ENCODE results near the gene EPAS1.

Gene EPAS1

GRCh38 chr2:46421361-46421760 is 124.2 kb downstream of the EPAS1 start:
- Histone ChIP-seq H3K27me3 (ENCODE audit: insufficient read depth, poor library complexity, severe bottlenecking) (no peaks in the 10 kb centered on the region), H3K4me3 (replicated peaks; ENCODE audit: insufficient read depth, low read length) (no peak overlapping the region), H3K27ac (replicated peaks) (no peak overlapping the region)
- TF ChIP-seq POLR2AphosphoS5 (IDR thresholded peaks at IDR 0.05; ENCODE audit: low read depth) (no peak), CTCF (IDR thresholded peaks at IDR 0.05; ENCODE audit: insufficient read depth, low read length) (no peak), GABPA (IDR thresholded peaks at IDR 0.05; ENCODE audit: low read depth) (no peak), SPI1 (IDR thresholded peaks at IDR 0.05; ENCODE audit: borderline replicate concordance, low read depth) (no peak)
- TF ChIP-seq, protein P1, sequence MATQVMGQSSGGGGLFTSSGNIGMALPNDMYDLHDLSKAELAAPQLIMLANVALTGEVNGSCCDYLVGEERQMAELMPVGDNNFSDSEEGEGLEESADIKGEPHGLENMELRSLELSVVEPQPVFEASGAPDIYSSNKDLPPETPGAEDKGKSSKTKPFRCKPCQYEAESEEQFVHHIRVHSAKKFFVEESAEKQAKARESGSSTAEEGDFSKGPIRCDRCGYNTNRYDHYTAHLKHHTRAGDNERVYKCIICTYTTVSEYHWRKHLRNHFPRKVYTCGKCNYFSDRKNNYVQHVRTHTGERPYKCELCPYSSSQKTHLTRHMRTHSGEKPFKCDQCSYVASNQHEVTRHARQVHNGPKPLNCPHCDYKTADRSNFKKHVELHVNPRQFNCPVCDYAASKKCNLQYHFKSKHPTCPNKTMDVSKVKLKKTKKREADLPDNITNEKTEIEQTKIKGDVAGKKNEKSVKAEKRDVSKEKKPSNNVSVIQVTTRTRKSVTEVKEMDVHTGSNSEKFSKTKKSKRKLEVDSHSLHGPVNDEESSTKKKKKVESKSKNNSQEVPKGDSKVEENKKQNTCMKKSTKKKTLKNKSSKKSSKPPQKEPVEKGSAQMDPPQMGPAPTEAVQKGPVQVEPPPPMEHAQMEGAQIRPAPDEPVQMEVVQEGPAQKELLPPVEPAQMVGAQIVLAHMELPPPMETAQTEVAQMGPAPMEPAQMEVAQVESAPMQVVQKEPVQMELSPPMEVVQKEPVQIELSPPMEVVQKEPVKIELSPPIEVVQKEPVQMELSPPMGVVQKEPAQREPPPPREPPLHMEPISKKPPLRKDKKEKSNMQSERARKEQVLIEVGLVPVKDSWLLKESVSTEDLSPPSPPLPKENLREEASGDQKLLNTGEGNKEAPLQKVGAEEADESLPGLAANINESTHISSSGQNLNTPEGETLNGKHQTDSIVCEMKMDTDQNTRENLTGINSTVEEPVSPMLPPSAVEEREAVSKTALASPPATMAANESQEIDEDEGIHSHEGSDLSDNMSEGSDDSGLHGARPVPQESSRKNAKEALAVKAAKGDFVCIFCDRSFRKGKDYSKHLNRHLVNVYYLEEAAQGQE (IDR thresholded peaks at IDR 0.05; ENCODE audit: insufficient replicate concordance, low read depth) = no peak
- DNase-seq (ENCODE audit: low read depth in 1 of 2, low spot score in 1 of 2) = no peak

GRCh38 chr2:46422717-46423394 is 125.6 kb downstream of the EPAS1 start:
- Histone ChIP-seq H3K27me3 (ENCODE audit: insufficient read depth, poor library complexity, severe bottlenecking) (no peaks in the 10 kb centered on the region), H3K27ac (replicated peaks) (no peak overlapping the region), H3K4me3 (replicated peaks; ENCODE audit: insufficient read depth, low read length) (no peak overlapping the region)
- DNase-seq (ENCODE audit: low read depth in 1 of 2, low spot score in 1 of 2) = no peak
- TF ChIP-seq POLR2AphosphoS5 (IDR thresholded peaks at IDR 0.05; ENCODE audit: low read depth) (no peak), GABPA (IDR thresholded peaks at IDR 0.05; ENCODE audit: low read depth) (no peak), CTCF (IDR thresholded peaks at IDR 0.05; ENCODE audit: insufficient read depth, low read length) (no peak), SPI1 (IDR thresholded peaks at IDR 0.05; ENCODE audit: borderline replicate concordance, low read depth) (no peak)
- TF ChIP-seq, protein P1 (IDR thresholded peaks at IDR 0.05; ENCODE audit: insufficient replicate concordance, low read depth) = no peak

- Histone ChIP-seq H3K4me3 (replicated peaks; ENCODE audit: insufficient read depth, low read length) (no peak overlapping the region), H3K27ac (replicated peaks) (no peak overlapping the region), H3K27me3 (ENCODE audit: insufficient read depth, poor library complexity, severe bottlenecking) (no peaks in the 10 kb centered on the region)
- TF ChIP-seq POLR2AphosphoS5 (IDR thresholded peaks at IDR 0.05; ENCODE audit: low read depth) (no peak), GABPA (IDR thresholded peaks at IDR 0.05; ENCODE audit: low read depth) (no peak), CTCF (IDR thresholded peaks at IDR 0.05; ENCODE audit: insufficient read depth, low read length) (no peak), SPI1 (IDR thresholded peaks at IDR 0.05; ENCODE audit: borderline replicate concordance, low read depth) (no peak)
- TF ChIP-seq, protein P1 (IDR thresholded peaks at IDR 0.05; ENCODE audit: insufficient replicate concordance, low read depth) = no peak
- DNase-seq (ENCODE audit: low read depth in 1 of 2, low spot score in 1 of 2) = no peak
Measured at GRCh38 chr2:46424937-46425336, 127.7 kb downstream of the EPAS1 start.

All from HL-60 (cell line).